IMR-90 (cell line): ENCODE measurements around the gene SEPHS1. TPM values are rescaled to one million over a fixed set of nuclear protein-coding genes. Genes with fewer than 3 reads are reported as not detected.

Source experiments
- ATAC-seq: fragments of 200-7000 bp; cut with Tn5 transposase; 2 replicates; pipeline ENCODE4 v1.9.1; 2020; ENCODE audit warnings: low read depth, mild to moderate bottlenecking, moderate library complexity
- BruUV-seq: library from RNA; stranded (reverse); fragments of 400-500 nt; replicated peaks from 2 replicates; lab custom pipeline; 2021; lab: Mats Ljungman, UMichigan
- CTCF ChIA-PET: fragments of 300-600 bp; formaldehyde crosslinking; extraction: SDS; loops from one replicate; lab custom pipeline; 2021; ENCODE audit warnings: antibody characterized with exemption; lab: Yijun Ruan, JAX
- POLR2A ChIA-PET: fragments of 300-600 bp; sonication (Branson Sonifier 250); formaldehyde crosslinking; loops from one replicate; lab custom pipeline; 2022; ENCODE audit warnings: antibody characterized with exemption; ENCODE audit not compliant: unreplicated experiment; lab: Charles Lee
- DNase-seq: peaks from one replicate; pipeline ENCODE4 v3.0.0; 2013
- H2AFZ ChIP-seq: replicated peaks from 2 replicates; pipeline ENCODE3; 2013; ENCODE audit warnings: low read length, mild to moderate bottlenecking; ENCODE audit not compliant: poor library complexity
- H2AK5ac ChIP-seq: 2 replicates; pipeline ENCODE4 v1.6.1; 2013; ENCODE audit warnings: low read depth, low read length, inconsistent platforms
- H2AK9ac ChIP-seq: replicated peaks from 2 replicates; pipeline ENCODE3; 2013; ENCODE audit warnings: mild to moderate bottlenecking, low read depth, low read length, moderate library complexity; ENCODE audit not compliant: poor library complexity
- H2BK120ac ChIP-seq: 2 replicates; pipeline ENCODE4 v1.6.1; 2013; ENCODE audit warnings: low read depth, low read length, inconsistent platforms
- H2BK15ac ChIP-seq: 3 replicates; pipeline ENCODE4 v1.6.1; 2013; ENCODE audit warnings: low read depth, low read length, inconsistent platforms
- H2BK20ac ChIP-seq: 2 replicates; pipeline ENCODE4 v1.6.1; 2013; ENCODE audit warnings: low read depth, mild to moderate bottlenecking, inconsistent platforms, low read length, moderate library complexity
- H2BK5ac ChIP-seq: 2 replicates; pipeline ENCODE4 v1.6.1; 2013; ENCODE audit warnings: mild to moderate bottlenecking, low read depth, low read length, inconsistent platforms; ENCODE audit not compliant: poor library complexity, severe bottlenecking
- H3K14ac ChIP-seq: replicated peaks from 2 replicates; pipeline ENCODE4 v1.6.1; 2013; ENCODE audit warnings: low read depth, low read length, inconsistent platforms
- H3K18ac ChIP-seq: 2 replicates; pipeline ENCODE4 v1.6.1; 2013; ENCODE audit warnings: low read depth, low read length, control low read depth
- H3K23ac ChIP-seq: 2 replicates; pipeline ENCODE4 v1.6.1; 2013; ENCODE audit warnings: low read depth, low read length, inconsistent platforms
- H3K27ac ChIP-seq: 2 replicates; pipeline ENCODE4 v1.5.1; 2013; ENCODE audit warnings: mild to moderate bottlenecking, control low read depth, low read length; ENCODE audit not compliant: insufficient read depth
- H3K27me3 ChIP-seq: 2 replicates; pipeline ENCODE4 v1.6.1; 2013; ENCODE audit warnings: low read length; ENCODE audit not compliant: control insufficient read depth, insufficient read depth
- H3K36me3 ChIP-seq: 2 replicates; pipeline ENCODE4 v1.6.1; 2013; ENCODE audit warnings: low read length, mixed read lengths; ENCODE audit not compliant: control insufficient read depth, insufficient read depth
- H3K4ac ChIP-seq: 2 replicates; pipeline ENCODE4 v1.6.1; 2013; ENCODE audit warnings: low read depth, low read length, inconsistent platforms
- H3K4me1 ChIP-seq: 2 replicates; pipeline ENCODE4 v1.6.1; 2013; ENCODE audit warnings: low read length, mixed read lengths; ENCODE audit not compliant: control insufficient read depth, insufficient read depth
- H3K4me2 ChIP-seq: 2 replicates; pipeline ENCODE4 v1.6.1; 2013; ENCODE audit warnings: low read depth, mild to moderate bottlenecking, control low read depth, low read length, moderate library complexity
- H3K4me3 ChIP-seq: 2 replicates; pipeline ENCODE4 v1.5.1; 2013; ENCODE audit warnings: low read depth, mild to moderate bottlenecking, control low read depth, low read length, moderate library complexity; ENCODE audit not compliant: insufficient read depth
- H3K56ac ChIP-seq: 2 replicates; pipeline ENCODE4 v1.6.1; 2013; ENCODE audit warnings: low read length, inconsistent platforms; ENCODE audit not compliant: insufficient read depth; ENCODE audit errors: extremely low read depth
- H3K79me1 ChIP-seq, 2 experiments: 2 replicates each; pipeline ENCODE4 v1.6.1; 2013; ENCODE audit warnings: low read length in 2 of 2, inconsistent platforms in 1 of 2, low read depth in 1 of 2
- H3K9ac ChIP-seq: 2 replicates; pipeline ENCODE4 v1.6.1; 2013; ENCODE audit warnings: low read depth, low read length, control low read depth
- H3K9me1 ChIP-seq: 2 replicates; pipeline ENCODE4 v1.6.1; 2013; ENCODE audit warnings: low read length, inconsistent platforms; ENCODE audit not compliant: insufficient read depth
- H3K9me3 ChIP-seq: 2 replicates; pipeline ENCODE4 v1.6.1; 2013; ENCODE audit warnings: low read length; ENCODE audit not compliant: control insufficient read depth, insufficient read depth
- H4K20me1 ChIP-seq: 2 replicates; pipeline ENCODE4 v1.6.1; 2013; ENCODE audit warnings: low read length, inconsistent platforms; ENCODE audit not compliant: insufficient read depth
- H4K5ac ChIP-seq: 2 replicates; pipeline ENCODE4 v1.6.1; 2013; ENCODE audit warnings: mild to moderate bottlenecking, low read depth, low read length, control low read depth
- H4K8ac ChIP-seq, 2 experiments: 2 replicates each; pipeline ENCODE4 v1.6.1; 2013; ENCODE audit warnings: low read depth in 2 of 2, low read length in 2 of 2, control low read depth in 1 of 2, inconsistent platforms in 1 of 2
- H4K91ac ChIP-seq: 2 replicates; pipeline ENCODE4 v1.6.1; 2013; ENCODE audit warnings: low read depth, low read length, inconsistent platforms; ENCODE audit not compliant: insufficient read depth
- BHLHE40 ChIP-seq: fragments of 150-350 bp; IDR thresholded peaks from 2 replicates; pipeline ENCODE4 v1.6.1; 2016; ENCODE audit warnings: mild to moderate bottlenecking, low read depth, low read length
- SMC3 ChIP-seq: fragments of 150-350 bp; IDR thresholded peaks from 2 replicates; pipeline ENCODE4 v1.6.1; 2016; ENCODE audit warnings: low read depth, mild to moderate bottlenecking, antibody characterized with exemption, low read length, moderate library complexity
- WGBS, 2 experiments: methylation state at CpG; one replicate each; pipeline versions ENCODE4 v1.1.5 to v1.1.7; 2013; ENCODE audit warnings: missing lambda C conversion rate in 2 of 2; ENCODE audit not compliant: insufficient read length in 1 of 2; ENCODE audit errors: extremely low coverage in 2 of 2; 5-methylcytosine and 5-hydroxymethylcytosine counted together
- dilution Hi-C: fragments of 300-500 bp; cut with HindIII; formaldehyde crosslinking; loops from one replicate; pipeline ENCODE4 v1.14.3; 2018; ENCODE audit warnings: low sequenced_read_pairs; ENCODE audit not compliant: unreplicated experiment
- in situ Hi-C: fragments of 300-500 bp; cut with MboI; formaldehyde crosslinking; loops from 3 replicates; pipeline ENCODE4 v1.14.3; 2019; ENCODE audit warnings: low sequenced_read_pairs, inconsistent platforms, mixed read lengths
- intact Hi-C: fragments of 100-400 bp; cut with micrococcal nuclease; formaldehyde crosslinking; loops from 2 replicates; pipeline ENCODE4 v1.10.0; 2022
- polyA plus RNA-seq, 3 experiments: library from polyadenylated mRNA; depleted of rRNA; stranded (reverse); fragments of >200 nt; gene quantifications; 2 replicates each; pipeline ENCODE4 v1.2.3, GENCODE V29; 2012; ENCODE audit warnings: low replicate concordance in 1 of 3
- total RNA-seq: library from RNA; depleted of rRNA; stranded (reverse); fragments of >200 nt; gene quantifications from 2 replicates; pipeline ENCODE4 v1.2.3, GENCODE V29; 2012

The SEPHS1 gene
- total and polyA plus RNA-seq, 2 of the 4 experiments (the other 2 are of a cell fraction), result 39.4 to 69.4 TPM

- Histone ChIP-seq H3K23ac (no peak overlapping the region), H3K4me2 (no peak overlapping the region), H3K14ac (no peak overlapping the region), H3K4me1 (no peaks in the 10 kb centered on the region), H2AFZ (no peak overlapping the region), H2AK5ac (no peak overlapping the region), H2AK9ac (no peak overlapping the region), H3K9me1 (no peaks in the 10 kb centered on the region), H3K9ac (no peak overlapping the region), H4K20me1 (no peaks in the 10 kb centered on the region), H4K5ac (no peak overlapping the region), H3K9me3 (no peaks in the 10 kb centered on the region), H3K36me3 (no peaks in the 10 kb centered on the region), H3K27ac (no peak overlapping the region), H4K91ac (no peak overlapping the region), H3K4me3 (no peak overlapping the region), H4K8ac (no peak overlapping the region), H3K79me1 (no peaks in the 10 kb centered on the region), H2BK20ac (no peak overlapping the region), H3K56ac (no peak overlapping the region), H3K18ac (no peak overlapping the region), H3K4ac (no peak overlapping the region), H2BK15ac (no peak overlapping the region), H2BK5ac (no peak overlapping the region), H3K27me3 (peaks cover 6% of the 10 kb centered on the region), H2BK120ac (no peak overlapping the region)
- ATAC-seq (no peak), DNase-seq (no peak)
- in situ Hi-C loops, result loop anchor here (10.0 kb wide), 2 partner anchors 161 to 401 kb away; no protein-coding TSS in a partner anchor
- ChIA-PET CTCF (interaction anchor here (1.7 kb wide), 1 partner anchor 137 kb away, joined by 10 read pairs; no protein-coding TSS in a partner anchor), POLR2A (no interaction called here)
- no TSS peak for BruUV-seq
- WGBS, 2 experiments, result no CpG with 5 or more reads among the region's 2 CpGs
- dilution Hi-C loops, result no loop called here
- TF ChIP-seq SMC3 (no peak), BHLHE40 (no peak)
- intact Hi-C loops, result loop anchor here (5.0 kb wide), 2 partner anchors 289 to 404 kb away; no protein-coding TSS in a partner anchor
Observed at GRCh38 chr10:13373644-13374043, 25.6 kb upstream of the SEPHS1 start.
